GM21447 (cell line): ENCODE results near the gene PCDH17.

Source experiments
- ATAC-seq: cut with Tn5 transposase; IDR thresholded peaks from one replicate; pipeline ENCODE4 v1.9.1; 2021; ENCODE audit not compliant: unreplicated experiment

PCDH17 gene

GRCh38 chr13:57631596-57632275 is at the start of gene PCDH17:
Gene PCDH17, plus strand, starts transcription at chr13:57631744. Its CDS starts 803 bp downstream, at chr13:57632547.
- ATAC-seq = no peak

GRCh38 chr13:57582032-57582431 is 49.5 kb upstream of the PCDH17 start:
- ATAC-seq = no peak

GRCh38 chr13:57583529-57583928 is 48.0 kb upstream of the PCDH17 start:
- no peak for ATAC-seq

GRCh38 chr13:57588639-57589038 is 42.9 kb upstream of the PCDH17 start:
- ATAC-seq = no peak

- ATAC-seq = no peak
Measured at GRCh38 chr13:57595775-57596174, 35.8 kb upstream of the PCDH17 start.

GRCh38 chr13:57601536-57601935 is 30.0 kb upstream of the PCDH17 start:
- no peak for ATAC-seq

GRCh38 chr13:57604442-57604841 is 27.1 kb upstream of the PCDH17 start:
- ATAC-seq = no peak

- ATAC-seq = no peak
Measured at GRCh38 chr13:57611969-57612368, 19.6 kb upstream of the PCDH17 start.

- ATAC-seq = no peak
Measured at GRCh38 chr13:57612568-57612967, 19.0 kb upstream of the PCDH17 start.

- ATAC-seq = peak; percentile 60
Measured at GRCh38 chr13:57624565-57625435, 6.7 kb upstream of the PCDH17 start.

- ATAC-seq = no peak
Measured at GRCh38 chr13:57627663-57628062, 3.9 kb upstream of the PCDH17 start.

GRCh38 chr13:57629391-57629804 is 2.1 kb upstream of the PCDH17 start:
- no peak for ATAC-seq

- ATAC-seq = no peak
Measured at GRCh38 chr13:57629821-57630235, 1.7 kb upstream of the PCDH17 start.

GRCh38 chr13:57630661-57631595 is 616 bp upstream of the PCDH17 start:
- no peak for ATAC-seq

- ATAC-seq = no peak
Measured at GRCh38 chr13:57632276-57633140, 964 bp downstream of the PCDH17 start.

GRCh38 chr13:57633141-57633949 is 1.8 kb downstream of the PCDH17 start:
- ATAC-seq = no peak

- no peak for ATAC-seq
Measured at GRCh38 chr13:57633950-57634838, 2.6 kb downstream of the PCDH17 start.

- ATAC-seq = no peak
Measured at GRCh38 chr13:57634839-57635165, 3.3 kb downstream of the PCDH17 start.
